Ascending aorta (tissue), 2 donors: ENCODE data around the gene SENP1. TPM values are rescaled to one million over a fixed set of nuclear protein-coding genes. Genes with fewer than 3 reads are reported as not detected.

Source experiments
- DNase-seq, 2 donors: peaks; one replicate each; pipeline ENCODE4 v3.0.0-alpha.2; 2019; ENCODE audit warnings: low spot score in 2 of 2
- H3K27ac ChIP-seq, 2 donors: fragments of 200-600 bp; sonication (generic); one replicate each; pipeline ENCODE4 v1.5.1; 2016 to 2017; ENCODE audit warnings: mild to moderate bottlenecking in 1 of 2
- H3K27me3 ChIP-seq: fragments of 200-600 bp; sonication (generic); one replicate; pipeline ENCODE4 v1.5.1; 2017
- H3K36me3 ChIP-seq, 2 donors: fragments of 200-600 bp; sonication (generic); one replicate each; pipeline ENCODE4 v1.5.1; 2016
- H3K4me1 ChIP-seq, 2 donors: fragments of 200-600 bp; sonication (generic); one replicate each; pipeline ENCODE4 v1.5.1; 2016 to 2017; ENCODE audit warnings: mild to moderate bottlenecking in 1 of 2
- H3K4me3 ChIP-seq, 2 donors: fragments of 200-600 bp; sonication (generic); one replicate each; pipeline ENCODE4 v1.5.1; 2016 to 2017; ENCODE audit warnings: mild to moderate bottlenecking in 1 of 2
- H3K9me3 ChIP-seq, 2 donors: fragments of 200-600 bp; sonication (generic); one replicate each; pipeline ENCODE4 v1.5.1; 2016
- CTCF ChIP-seq, 3 experiments: fragments of 200-600 bp in 2 of 3; fragments of 450-650 bp in 1 of 3; sonication (generic) in 2 of 3; IDR thresholded peaks; one replicate each; pipeline ENCODE4 v1.5.1; 2016 to 2019; ENCODE audit warnings: antibody characterized with exemption in 3 of 3, mild to moderate bottlenecking in 1 of 3, moderate library complexity in 1 of 3
- intact Hi-C: fragments of 100-400 bp; cut with DNase I; formaldehyde crosslinking; loops from one replicate; pipeline ENCODE4 v1.15.1; 2023
- total RNA-seq: library from RNA; depleted of rRNA; stranded (reverse); fragments of >200 nt; gene quantifications from one replicate; pipeline ENCODE4 v1.1.0, GENCODE V29; 2016

The SENP1 gene
- total RNA-seq, 1 donor from 2014 or later, result 11.3 TPM

GRCh38 chr12:48067250-48067938, 38.5 kb downstream of the SENP1 start:
- Histone ChIP-seq H3K9me3 (no peaks in the 10 kb centered on the region), H3K4me1 (no peaks in the 10 kb centered on the region), H3K27me3 (no peaks in the 10 kb centered on the region), H3K27ac (no peak overlapping the region), H3K4me3 (no peak overlapping the region), H3K36me3 (peaks cover 33 to 95% of the 10 kb centered on the region in 2 donors)
- no peak for TF ChIP-seq CTCF (IDR thresholded peaks at IDR 0.05)
- DNase-seq, result no peak
- intact Hi-C loops, result no loop called here

DNA sequence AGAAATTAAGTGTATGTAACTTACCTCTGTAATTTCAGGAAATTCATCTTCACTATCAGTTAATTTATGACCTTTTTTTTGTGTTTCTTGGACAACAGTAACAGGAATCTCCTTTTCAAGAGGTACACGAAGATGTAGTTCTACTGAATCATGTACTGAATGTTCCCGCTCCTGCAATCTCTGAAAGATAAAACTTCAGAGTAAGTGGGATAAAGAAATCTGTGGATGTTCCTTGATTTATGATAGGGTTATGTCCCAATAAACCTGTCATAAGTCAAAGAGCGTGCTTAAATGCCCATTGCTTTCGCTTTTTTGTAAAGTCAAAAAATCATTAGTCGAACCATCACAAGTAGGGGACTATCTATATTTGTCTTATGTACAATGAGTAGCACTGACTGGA, 40.8 kb downstream of the SENP1 start:
- TF ChIP-seq CTCF (IDR thresholded peaks at IDR 0.05), result no peak
- Histone ChIP-seq H3K27ac (no peak overlapping the region), H3K4me1 (no peaks in the 10 kb centered on the region), H3K36me3 (peaks cover 50 to 93% of the 10 kb centered on the region in 2 donors), H3K4me3 (no peak overlapping the region), H3K27me3 (no peaks in the 10 kb centered on the region), H3K9me3 (no peaks in the 10 kb centered on the region)
- DNase-seq, result no peak
- intact Hi-C loops, result no loop called here

DNA sequence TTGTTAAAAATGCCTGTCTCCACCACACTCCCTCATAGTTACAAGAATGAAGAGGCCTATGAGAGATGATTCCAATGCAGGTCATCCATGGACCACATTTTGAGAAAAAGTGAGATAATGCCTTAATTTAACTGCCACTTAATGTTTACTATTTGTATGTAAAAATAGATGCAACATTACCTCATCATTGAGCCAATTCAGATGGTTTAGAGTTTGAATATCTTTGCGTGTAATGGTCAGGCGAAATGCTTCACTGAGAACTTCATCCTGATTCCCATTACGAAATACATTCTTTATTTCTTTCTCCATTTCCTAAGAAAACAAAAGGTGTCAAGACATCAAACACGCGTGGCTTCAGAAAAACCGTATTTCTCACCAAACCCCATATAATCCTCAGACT, 42.3 kb downstream of the SENP1 start:
- H3K4me1 ChIP-seq, result no peaks in the 10 kb centered on the region
- no peak for TF ChIP-seq CTCF (IDR thresholded peaks at IDR 0.05)
- intact Hi-C loops, result no loop called here
- H3K4me3 ChIP-seq, result no peak overlapping the region
- H3K27ac ChIP-seq, result no peak overlapping the region
- H3K27me3 ChIP-seq, result no peaks in the 10 kb centered on the region
- H3K36me3 ChIP-seq, result peaks cover 65 to 97% of the 10 kb centered on the region in 2 donors
- peaks cover 0 to 5% of the 10 kb centered on the region in 2 donors for H3K9me3 ChIP-seq
- no peak for DNase-seq

- Histone ChIP-seq H3K36me3 (peaks cover 66 to 85% of the 10 kb centered on the region in 2 donors), H3K9me3 (peaks cover 0 to 5% of the 10 kb centered on the region in 2 donors), H3K4me3 (no peak overlapping the region), H3K4me1 (no peaks in the 10 kb centered on the region), H3K27ac (no peak overlapping the region), H3K27me3 (no peaks in the 10 kb centered on the region)
- no peak for TF ChIP-seq CTCF (IDR thresholded peaks at IDR 0.05)
- DNase-seq, result no peak
- intact Hi-C loops, result no loop called here
Observed at GRCh38 chr12:48061938-48062719, 43.8 kb downstream of the SENP1 start.

- no peak overlapping the region for H3K27ac ChIP-seq
- H3K36me3 ChIP-seq, result peaks cover 61 to 71% of the 10 kb centered on the region in 2 donors
- no peak for DNase-seq
- no peaks in the 10 kb centered on the region for H3K27me3 ChIP-seq
- intact Hi-C loops, result no loop called here
- H3K4me3 ChIP-seq, result no peak overlapping the region
- H3K9me3 ChIP-seq, result peaks cover 0 to 5% of the 10 kb centered on the region in 2 donors
- no peak for TF ChIP-seq CTCF (IDR thresholded peaks at IDR 0.05)
- no peaks in the 10 kb centered on the region for H3K4me1 ChIP-seq
Observed at GRCh38 chr12:48060474-48060873, 45.4 kb downstream of the SENP1 start.
